Coronary artery (tissue), 2 donors: ENCODE results near the gene FBXO2.

Experiments
- DNase-seq: peaks from one replicate; pipeline ENCODE4 v3.0.0-alpha.2; 2017; ENCODE audit warnings: low spot score
- H3K27ac ChIP-seq, 2 donors: fragments of 200-600 bp; sonication (generic); one replicate each; pipeline ENCODE4 v1.5.1; 2016 to 2019
- H3K4me3 ChIP-seq: fragments of 200-600 bp; sonication (generic); 2 replicates; pipeline ENCODE4 v1.5.1; 2016; ENCODE audit warnings: mild to moderate bottlenecking, moderate library complexity
- CTCF ChIP-seq: fragments of 200-600 bp; sonication (generic); IDR thresholded peaks from one replicate; pipeline ENCODE4 v1.5.1; 2019; ENCODE audit warnings: antibody characterized with exemption

Gene FBXO2

GRCh38 chr1:11673089-11673769 lies 19.0 kb upstream of the FBXO2 start:
- no peak for DNase-seq
- Histone ChIP-seq H3K4me3 (no peak overlapping the region), H3K27ac (no peak overlapping the region)
- TF ChIP-seq CTCF = no peak

DNA sequence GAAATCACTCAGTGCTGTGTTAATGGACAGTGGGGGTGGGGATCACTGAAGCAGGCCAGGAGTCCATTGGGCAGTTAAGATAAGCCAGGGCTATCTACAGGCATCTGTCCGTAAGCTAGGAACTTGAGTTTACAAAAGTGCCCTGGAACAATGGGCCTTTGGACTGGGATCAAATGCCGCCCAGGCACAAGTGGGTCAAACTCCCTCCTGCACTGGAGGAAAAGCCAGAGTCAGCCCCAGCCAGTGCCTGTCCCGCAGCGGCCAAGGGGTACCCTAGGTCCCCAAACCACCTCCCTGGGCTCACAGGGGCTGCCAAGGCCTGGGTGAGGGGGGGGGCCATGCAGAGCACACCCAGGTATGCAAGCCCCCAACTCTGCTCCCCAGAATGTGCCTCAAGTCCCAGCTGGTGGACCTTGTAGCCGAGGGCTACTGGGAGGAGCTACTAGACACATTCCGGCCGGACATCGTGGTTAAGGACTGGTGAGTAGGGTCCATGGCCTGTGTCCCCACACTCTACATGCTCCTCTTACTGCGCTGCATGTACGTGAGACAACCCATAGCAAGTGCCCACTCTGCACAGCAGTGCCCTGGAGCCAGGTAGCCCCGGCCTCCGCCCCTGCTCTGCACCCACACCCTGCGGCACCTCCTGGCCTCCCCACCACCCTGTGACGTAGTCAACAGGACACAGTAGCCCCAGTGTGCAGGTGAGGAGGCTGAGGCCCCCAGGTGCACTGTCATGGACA lies 17.5 kb upstream of the FBXO2 start:
- TF ChIP-seq CTCF = no peak
- H3K27ac ChIP-seq = no peak overlapping the region
- DNase-seq = no peak
- no peak overlapping the region for H3K4me3 ChIP-seq

GRCh38 chr1:11671205-11671543 lies 16.9 kb upstream of the FBXO2 start:
- TF ChIP-seq CTCF = no peak
- H3K27ac ChIP-seq = no peak overlapping the region
- no peak overlapping the region for H3K4me3 ChIP-seq

DNA sequence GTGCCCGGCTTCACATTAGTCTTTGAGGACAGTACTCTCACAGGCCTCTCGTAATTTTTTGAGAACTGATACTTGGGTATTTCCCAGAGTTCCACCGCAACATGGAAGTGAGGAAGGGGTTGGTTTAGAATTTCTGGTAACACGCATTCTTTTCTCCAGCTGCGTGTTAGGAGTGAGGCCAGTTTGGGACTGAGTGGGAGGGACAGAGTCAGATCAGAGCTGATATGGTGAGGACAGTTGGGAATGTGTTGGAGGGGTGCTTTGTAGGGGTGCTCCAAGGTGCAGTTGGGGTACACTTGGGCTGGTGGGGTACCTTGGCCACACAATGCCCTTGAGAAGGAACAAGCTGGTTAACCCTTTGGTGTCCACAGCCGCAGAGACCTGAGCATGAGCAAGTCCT lies 16.5 kb upstream of the FBXO2 start:
- H3K27ac ChIP-seq = no peak overlapping the region
- TF ChIP-seq CTCF = no peak
- no peak for DNase-seq

More at GRCh38 chr1:11671205-11671543, 16.9 kb upstream of the FBXO2 start:
- no peak for DNase-seq

GRCh38 chr1:11668516-11668915 lies 14.3 kb upstream of the FBXO2 start:
- Histone ChIP-seq H3K4me3 (no peak overlapping the region), H3K27ac (no peak overlapping the region)
- TF ChIP-seq CTCF = no peak
- DNase-seq = no peak

More for the DNA sequence above, 16.5 kb upstream of the FBXO2 start:
- no peak overlapping the region for H3K4me3 ChIP-seq

DNA sequence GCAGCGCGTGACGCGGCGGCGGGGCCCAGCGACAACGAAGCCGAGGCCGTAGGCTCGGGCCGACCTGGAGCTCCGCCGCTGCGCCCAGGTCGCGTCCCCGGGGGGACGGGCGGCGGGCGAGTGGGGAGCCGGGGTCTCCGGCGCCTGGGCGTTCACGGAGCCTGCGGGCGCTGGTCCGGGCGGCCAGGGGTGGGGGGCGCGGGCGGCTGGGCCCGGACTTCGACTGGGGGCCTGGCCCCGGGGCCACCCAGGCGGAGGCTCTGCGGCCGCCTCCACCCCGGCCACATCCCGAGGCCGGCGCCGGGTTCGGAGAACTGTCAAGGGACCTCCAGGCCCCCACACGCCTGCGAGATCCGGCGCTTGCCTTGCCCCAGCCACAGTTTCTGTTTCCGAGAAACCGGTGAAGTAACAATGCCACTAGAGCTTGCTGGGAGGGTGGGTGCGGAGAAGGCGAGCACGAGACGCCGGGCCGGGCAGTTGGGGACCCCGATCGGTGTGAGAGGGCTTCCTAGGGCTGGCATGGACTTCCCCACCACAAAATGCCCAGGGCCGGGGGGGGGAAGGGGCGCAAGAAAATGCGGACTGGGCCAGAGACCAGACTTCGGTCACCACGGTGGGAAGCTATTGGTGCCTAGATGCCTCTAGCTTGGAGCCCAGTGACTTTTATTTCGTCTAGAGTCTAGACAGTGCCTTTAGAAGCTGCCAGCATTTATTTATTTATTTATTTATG lies 10.3 kb upstream of the FBXO2 start:
- peak overlapping the region; percentile 64 to 80 for H3K27ac ChIP-seq
- no peak for TF ChIP-seq CTCF
- peak overlapping the region; percentile 84 for H3K4me3 ChIP-seq
- DNase-seq = no peak
